Measurements from ENCODE around the gene CRTC1.

CRTC1 gene

DNA sequence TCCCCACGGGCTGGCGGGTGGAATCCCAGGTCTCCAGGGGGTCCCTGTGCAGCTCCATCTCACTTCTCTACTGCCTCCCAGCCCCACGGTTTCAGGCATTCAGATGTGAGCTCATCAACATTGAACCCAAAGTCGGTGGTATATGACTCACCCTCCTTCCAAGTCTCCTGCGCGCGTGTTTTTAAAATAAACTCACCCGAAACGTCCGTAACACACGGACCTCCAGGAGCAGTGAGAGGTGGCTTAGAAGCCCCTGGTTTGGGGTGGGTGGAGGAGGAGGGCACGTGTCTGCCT, 14.0 kb upstream of the CRTC1 start:
- no peak overlapping the region for H3K9ac ChIP-seq (ENCODE audit: low read depth in 1 of 2, low read length in 2 of 2)
- H3K4me1 ChIP-seq (ENCODE audit: control insufficient read depth in 2 of 2, insufficient read depth in 2 of 2, low read length in 2 of 2), result no peaks in the 10 kb centered on the region
- no peak overlapping the region for H3K4me3 ChIP-seq (ENCODE audit: low read length in 2 of 2)
- no peak overlapping the region for H3K27ac ChIP-seq (ENCODE audit: low read depth in 2 of 2, low read length in 2 of 2)
- no peaks in the 10 kb centered on the region for H3K9me3 ChIP-seq (ENCODE audit: control insufficient read depth in 2 of 2, low read length in 2 of 2)
- H3K27me3 ChIP-seq (ENCODE audit: control insufficient read depth in 2 of 2, insufficient read depth in 2 of 2, low read length in 2 of 2), result no peaks in the 10 kb centered on the region
- peaks cover 6 to 12% of the 10 kb centered on the region in 2 donors for H3K36me3 ChIP-seq (ENCODE audit: control insufficient read depth in 2 of 2, insufficient read depth in 2 of 2, low read length in 2 of 2)

DNA sequence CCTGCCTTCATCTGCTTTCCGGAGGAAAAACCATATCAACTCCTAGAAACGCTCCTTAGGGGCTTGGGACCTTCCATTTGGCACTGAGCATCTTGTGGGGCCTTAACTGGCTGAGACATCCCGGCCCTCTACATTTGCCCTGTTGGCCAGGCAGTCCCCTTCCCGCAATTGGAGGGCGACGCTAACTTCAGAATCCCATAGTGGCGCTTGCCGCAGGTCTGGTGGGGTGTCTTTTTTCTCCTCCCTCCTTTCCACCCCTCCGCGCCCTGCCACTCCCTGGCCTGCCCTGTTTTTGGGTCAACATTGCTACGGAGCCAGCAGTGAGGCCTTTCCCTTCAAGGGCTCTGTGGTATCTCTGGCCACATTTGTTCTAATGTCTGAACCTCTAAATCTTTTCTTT, 13.6 kb upstream of the CRTC1 start:
- Histone ChIP-seq H3K4me1 (ENCODE audit: control insufficient read depth in 2 of 2, insufficient read depth in 2 of 2, low read length in 2 of 2) (no peaks in the 10 kb centered on the region), H3K9me3 (ENCODE audit: control insufficient read depth in 2 of 2, low read length in 2 of 2) (no peaks in the 10 kb centered on the region), H3K9ac (ENCODE audit: low read depth in 1 of 2, low read length in 2 of 2) (no peak overlapping the region), H3K4me3 (ENCODE audit: low read length in 2 of 2) (no peak overlapping the region), H3K36me3 (ENCODE audit: control insufficient read depth in 2 of 2, insufficient read depth in 2 of 2, low read length in 2 of 2) (peaks cover 6 to 12% of the 10 kb centered on the region in 2 donors), H3K27me3 (ENCODE audit: control insufficient read depth in 2 of 2, insufficient read depth in 2 of 2, low read length in 2 of 2) (no peaks in the 10 kb centered on the region), H3K27ac (ENCODE audit: low read depth in 2 of 2, low read length in 2 of 2) (no peak overlapping the region)

DNA sequence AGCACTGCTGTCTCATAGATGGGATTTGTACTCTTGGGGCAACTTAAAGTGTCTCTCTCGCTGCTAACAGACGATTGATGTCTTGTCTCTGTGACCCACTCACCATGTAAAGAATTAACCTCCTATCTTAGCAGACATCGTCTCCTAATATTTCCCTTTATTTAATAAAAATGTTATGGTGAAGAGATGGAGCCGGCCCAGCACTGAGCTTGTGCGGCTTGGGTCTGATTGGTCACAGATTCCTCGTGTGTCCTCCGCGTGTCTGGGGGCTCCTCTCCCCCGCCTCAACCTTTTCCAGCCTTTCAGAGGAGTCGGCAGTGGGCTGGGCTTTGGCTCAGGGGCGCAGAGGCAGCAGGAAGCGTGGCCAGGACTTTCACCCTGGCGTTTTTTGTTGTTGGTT, 13.2 kb upstream of the CRTC1 start:
- no peaks in the 10 kb centered on the region for H3K4me1 ChIP-seq (ENCODE audit: control insufficient read depth in 2 of 2, insufficient read depth in 2 of 2, low read length in 2 of 2)
- no peaks in the 10 kb centered on the region for H3K9me3 ChIP-seq (ENCODE audit: control insufficient read depth in 2 of 2, low read length in 2 of 2)
- no peak overlapping the region for H3K27ac ChIP-seq (ENCODE audit: low read depth in 2 of 2, low read length in 2 of 2)
- H3K27me3 ChIP-seq (ENCODE audit: control insufficient read depth in 2 of 2, insufficient read depth in 2 of 2, low read length in 2 of 2), result no peaks in the 10 kb centered on the region
- H3K9ac ChIP-seq (ENCODE audit: low read depth in 1 of 2, low read length in 2 of 2), result no peak overlapping the region
- H3K36me3 ChIP-seq (ENCODE audit: control insufficient read depth in 2 of 2, insufficient read depth in 2 of 2, low read length in 2 of 2), result peaks cover 6 to 12% of the 10 kb centered on the region in 2 donors
- no peak overlapping the region for H3K4me3 ChIP-seq (ENCODE audit: low read length in 2 of 2)

DNA sequence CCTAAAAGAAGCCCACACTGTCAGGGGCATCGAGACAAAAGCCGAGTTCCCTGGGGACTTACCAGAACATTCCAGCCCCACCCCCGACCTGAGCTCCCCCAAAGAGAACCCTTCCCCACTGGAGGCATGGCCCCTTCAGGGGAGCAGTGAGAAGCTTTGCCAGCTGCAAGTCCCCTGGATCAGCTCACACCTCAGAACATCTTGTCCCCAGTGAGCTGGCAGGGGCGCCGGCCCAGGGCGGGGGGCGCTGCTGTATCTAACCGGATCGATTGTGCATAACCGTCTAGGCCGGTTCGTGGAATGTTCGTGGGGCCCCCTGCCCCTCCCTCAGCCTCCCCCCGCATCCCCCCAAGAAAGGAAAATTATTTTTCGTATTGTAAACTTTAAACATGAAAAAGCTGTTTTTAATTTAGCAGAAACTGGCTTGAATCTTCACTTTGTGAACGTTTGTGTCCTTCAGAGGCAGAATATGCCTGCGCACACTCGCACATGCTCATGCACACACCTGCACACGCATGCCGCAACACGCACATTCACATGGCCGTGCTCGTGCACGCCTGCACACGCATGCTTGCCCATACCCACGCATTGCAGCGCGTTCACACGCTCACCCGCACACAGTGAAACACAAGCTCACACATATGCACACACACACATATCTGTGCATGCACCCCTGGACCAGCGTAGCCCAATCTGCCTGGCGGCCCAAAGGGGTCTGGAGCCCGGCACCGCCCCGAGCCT, 12.0 kb upstream of the CRTC1 start:
- Histone ChIP-seq H3K4me1 (ENCODE audit: control insufficient read depth in 2 of 2, insufficient read depth in 2 of 2, low read length in 2 of 2) (no peaks in the 10 kb centered on the region), H3K9ac (ENCODE audit: low read depth in 1 of 2, low read length in 2 of 2) (no peak overlapping the region), H3K27ac (ENCODE audit: low read depth in 2 of 2, low read length in 2 of 2) (no peak overlapping the region), H3K4me3 (ENCODE audit: low read length in 2 of 2) (no peak overlapping the region), H3K9me3 (ENCODE audit: control insufficient read depth in 2 of 2, low read length in 2 of 2) (no peaks in the 10 kb centered on the region), H3K36me3 (ENCODE audit: control insufficient read depth in 2 of 2, insufficient read depth in 2 of 2, low read length in 2 of 2) (peaks cover 6 to 12% of the 10 kb centered on the region in 2 donors), H3K27me3 (ENCODE audit: control insufficient read depth in 2 of 2, insufficient read depth in 2 of 2, low read length in 2 of 2) (no peaks in the 10 kb centered on the region)

DNA sequence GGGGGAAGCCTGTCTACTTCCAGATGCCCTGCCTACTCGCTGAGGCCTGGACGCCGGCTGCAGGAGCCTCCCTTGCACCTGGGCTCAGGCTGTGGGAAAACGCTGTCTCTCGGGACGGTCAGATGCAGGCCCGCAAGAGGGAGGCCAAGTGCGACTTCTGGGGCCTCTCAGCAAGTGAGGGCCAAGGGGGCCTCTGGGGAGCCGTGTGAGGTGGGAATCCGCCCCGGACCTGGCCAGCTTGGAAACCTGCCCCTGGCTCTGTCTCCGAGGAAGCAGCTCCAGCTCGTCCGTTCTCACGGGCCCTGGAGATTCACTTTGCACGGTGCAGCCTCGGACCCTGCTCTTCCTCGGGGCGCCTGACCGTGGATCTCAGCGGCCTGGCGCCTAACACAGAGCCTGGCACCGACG, 11.4 kb upstream of the CRTC1 start:
- Histone ChIP-seq H3K27me3 (ENCODE audit: control insufficient read depth in 2 of 2, insufficient read depth in 2 of 2, low read length in 2 of 2) (no peaks in the 10 kb centered on the region), H3K4me3 (ENCODE audit: low read length in 2 of 2) (no peak overlapping the region), H3K9ac (ENCODE audit: low read depth in 1 of 2, low read length in 2 of 2) (no peak overlapping the region), H3K27ac (ENCODE audit: low read depth in 2 of 2, low read length in 2 of 2) (no peak overlapping the region), H3K9me3 (ENCODE audit: control insufficient read depth in 2 of 2, low read length in 2 of 2) (no peaks in the 10 kb centered on the region), H3K4me1 (ENCODE audit: control insufficient read depth in 2 of 2, insufficient read depth in 2 of 2, low read length in 2 of 2) (no peaks in the 10 kb centered on the region), H3K36me3 (ENCODE audit: control insufficient read depth in 2 of 2, insufficient read depth in 2 of 2, low read length in 2 of 2) (peaks cover 6 to 12% of the 10 kb centered on the region in 2 donors)

DNA sequence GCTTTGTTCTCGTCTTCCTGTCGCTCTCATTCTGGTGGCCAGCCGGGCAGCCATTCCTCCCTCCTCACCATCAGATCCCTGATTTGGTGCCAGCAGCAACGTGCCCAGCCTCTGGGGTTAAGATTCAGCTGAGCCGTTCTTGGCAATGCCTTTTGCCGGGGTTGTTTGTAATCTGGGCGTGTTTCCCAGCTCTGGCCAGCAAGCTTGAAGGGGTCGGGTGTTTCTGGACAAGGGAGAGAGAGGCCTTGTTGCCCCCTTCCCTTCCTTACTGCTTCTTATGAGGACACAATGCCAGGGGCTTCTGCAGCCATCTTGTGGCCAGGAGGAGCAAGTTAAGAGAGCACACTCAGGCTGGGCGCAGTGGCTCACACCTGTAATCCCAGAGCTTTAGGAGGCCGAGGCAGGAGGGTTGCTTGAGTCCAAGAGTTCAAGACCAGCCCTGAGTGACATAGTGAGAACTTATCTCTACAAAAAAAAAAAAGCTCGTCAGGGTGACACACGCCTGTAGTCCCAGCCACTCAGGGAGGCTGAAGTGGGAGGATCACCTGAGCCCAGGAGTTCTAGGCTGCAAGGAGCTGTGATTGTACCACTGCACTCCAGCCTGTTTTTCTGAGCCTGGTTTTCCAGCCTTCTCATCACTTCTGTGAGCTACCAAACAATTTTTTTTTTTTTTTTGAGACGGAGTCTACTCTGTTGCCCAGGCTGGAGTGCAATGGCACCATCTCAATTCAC, 10.7 kb upstream of the CRTC1 start:
- Histone ChIP-seq H3K27me3 (ENCODE audit: control insufficient read depth in 2 of 2, insufficient read depth in 2 of 2, low read length in 2 of 2) (peaks cover 0 to 3% of the 10 kb centered on the region in 2 donors), H3K27ac (ENCODE audit: low read depth in 2 of 2, low read length in 2 of 2) (no peak overlapping the region), H3K36me3 (ENCODE audit: control insufficient read depth in 2 of 2, insufficient read depth in 2 of 2, low read length in 2 of 2) (peaks cover 6 to 9% of the 10 kb centered on the region in 2 donors), H3K9ac (ENCODE audit: low read depth in 1 of 2, low read length in 2 of 2) (no peak overlapping the region), H3K9me3 (ENCODE audit: control insufficient read depth in 2 of 2, low read length in 2 of 2) (no peaks in the 10 kb centered on the region), H3K4me1 (ENCODE audit: control insufficient read depth in 2 of 2, insufficient read depth in 2 of 2, low read length in 2 of 2) (peaks cover 0 to under 1% of the 10 kb centered on the region in 2 donors), H3K4me3 (ENCODE audit: low read length in 2 of 2) (no peak overlapping the region)

DNA sequence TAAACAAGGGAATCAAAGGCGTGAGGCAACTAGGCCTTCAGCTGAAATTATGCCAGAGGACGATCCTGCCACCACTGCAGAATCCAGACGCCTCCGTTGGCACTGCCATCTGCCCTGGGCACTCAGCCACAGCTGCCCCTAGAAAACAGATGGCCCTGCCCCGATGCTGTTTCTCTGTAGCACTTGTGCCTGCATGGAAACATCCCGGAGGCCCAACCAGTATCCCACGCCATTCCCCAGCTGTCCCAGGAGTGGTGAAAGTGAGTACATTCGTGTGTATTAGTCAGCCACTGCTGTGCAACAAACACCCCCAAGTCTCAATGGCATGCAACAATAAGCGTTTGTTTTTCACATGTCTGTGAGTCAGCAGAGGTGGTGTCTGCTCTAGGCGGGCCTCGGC, 8.9 kb upstream of the CRTC1 start:
- Histone ChIP-seq H3K36me3 (ENCODE audit: control insufficient read depth in 2 of 2, insufficient read depth in 2 of 2, low read length in 2 of 2) (no peaks in the 10 kb centered on the region), H3K4me1 (ENCODE audit: control insufficient read depth in 2 of 2, insufficient read depth in 2 of 2, low read length in 2 of 2) (peaks cover 0 to 5% of the 10 kb centered on the region in 2 donors), H3K9ac (ENCODE audit: low read depth in 1 of 2, low read length in 2 of 2) (no peak overlapping the region), H3K27ac (ENCODE audit: low read depth in 2 of 2, low read length in 2 of 2) (no peak overlapping the region), H3K9me3 (ENCODE audit: control insufficient read depth in 2 of 2, low read length in 2 of 2) (no peaks in the 10 kb centered on the region), H3K4me3 (ENCODE audit: low read length in 2 of 2) (no peak overlapping the region), H3K27me3 (ENCODE audit: control insufficient read depth in 2 of 2, insufficient read depth in 2 of 2, low read length in 2 of 2) (peaks cover 0 to 3% of the 10 kb centered on the region in 2 donors)

DNA sequence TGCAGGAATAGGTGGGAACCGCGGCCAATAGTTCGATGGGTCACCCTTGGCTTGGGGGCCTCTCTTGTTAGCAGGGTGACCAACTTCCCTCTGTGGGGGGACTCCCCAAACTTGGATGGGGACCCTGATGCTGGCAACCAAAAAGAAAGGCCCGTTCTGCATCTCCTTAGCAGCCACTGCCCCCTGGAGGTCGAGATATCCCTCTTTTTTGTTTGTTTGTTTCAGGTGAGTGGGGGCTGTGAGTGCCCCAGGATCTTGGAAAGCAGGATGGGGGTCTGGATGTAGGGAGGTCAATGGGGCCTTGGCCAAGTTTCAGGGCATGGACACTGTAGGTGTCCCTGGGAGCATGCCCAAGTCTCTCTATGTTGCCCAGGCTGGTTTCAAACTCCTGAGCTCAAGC, 7.7 kb upstream of the CRTC1 start:
- peaks cover 0 to 5% of the 10 kb centered on the region in 2 donors for H3K4me1 ChIP-seq (ENCODE audit: control insufficient read depth in 2 of 2, insufficient read depth in 2 of 2, low read length in 2 of 2)
- no peaks in the 10 kb centered on the region for H3K9me3 ChIP-seq (ENCODE audit: control insufficient read depth in 2 of 2, low read length in 2 of 2)
- peaks cover 0 to 3% of the 10 kb centered on the region in 2 donors for H3K27me3 ChIP-seq (ENCODE audit: control insufficient read depth in 2 of 2, insufficient read depth in 2 of 2, low read length in 2 of 2)
- no peak overlapping the region for H3K27ac ChIP-seq (ENCODE audit: low read depth in 2 of 2, low read length in 2 of 2)
- H3K4me3 ChIP-seq (ENCODE audit: low read length in 2 of 2), result no peak overlapping the region
- no peak overlapping the region for H3K9ac ChIP-seq (ENCODE audit: low read depth in 1 of 2, low read length in 2 of 2)
- H3K36me3 ChIP-seq (ENCODE audit: control insufficient read depth in 2 of 2, insufficient read depth in 2 of 2, low read length in 2 of 2), result no peaks in the 10 kb centered on the region

DNA sequence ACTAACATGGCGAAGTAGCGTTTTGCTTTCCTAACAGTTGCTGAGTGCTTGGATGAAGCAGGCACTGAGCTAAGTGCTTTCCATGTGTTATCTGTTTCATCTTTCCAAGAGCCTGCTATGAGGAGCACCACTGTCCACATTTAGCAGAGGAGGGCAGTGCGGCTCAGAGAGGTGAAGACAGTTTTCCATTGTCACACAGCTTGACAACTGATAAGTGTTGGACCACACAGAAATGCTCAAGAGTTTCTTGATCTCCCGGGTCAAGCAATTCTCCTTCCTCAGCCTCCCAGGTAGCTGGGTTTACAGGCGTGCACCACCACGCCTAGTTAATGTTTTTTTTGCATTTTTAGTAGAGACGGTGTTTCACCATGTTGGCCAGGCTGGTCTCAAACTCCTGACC, 6.8 kb upstream of the CRTC1 start:
- H3K9me3 ChIP-seq (ENCODE audit: control insufficient read depth in 2 of 2, low read length in 2 of 2), result no peaks in the 10 kb centered on the region
- H3K27ac ChIP-seq (ENCODE audit: low read depth in 2 of 2, low read length in 2 of 2), result no peak overlapping the region
- no peak overlapping the region for H3K9ac ChIP-seq (ENCODE audit: low read depth in 1 of 2, low read length in 2 of 2)
- no peak overlapping the region for H3K4me3 ChIP-seq (ENCODE audit: low read length in 2 of 2)
- H3K4me1 ChIP-seq (ENCODE audit: control insufficient read depth in 2 of 2, insufficient read depth in 2 of 2, low read length in 2 of 2), result peaks cover 0 to 5% of the 10 kb centered on the region in 2 donors
- no peaks in the 10 kb centered on the region for H3K36me3 ChIP-seq (ENCODE audit: control insufficient read depth in 2 of 2, insufficient read depth in 2 of 2, low read length in 2 of 2)
- H3K27me3 ChIP-seq (ENCODE audit: control insufficient read depth in 2 of 2, insufficient read depth in 2 of 2, low read length in 2 of 2), result peaks cover 0 to 3% of the 10 kb centered on the region in 2 donors

DNA sequence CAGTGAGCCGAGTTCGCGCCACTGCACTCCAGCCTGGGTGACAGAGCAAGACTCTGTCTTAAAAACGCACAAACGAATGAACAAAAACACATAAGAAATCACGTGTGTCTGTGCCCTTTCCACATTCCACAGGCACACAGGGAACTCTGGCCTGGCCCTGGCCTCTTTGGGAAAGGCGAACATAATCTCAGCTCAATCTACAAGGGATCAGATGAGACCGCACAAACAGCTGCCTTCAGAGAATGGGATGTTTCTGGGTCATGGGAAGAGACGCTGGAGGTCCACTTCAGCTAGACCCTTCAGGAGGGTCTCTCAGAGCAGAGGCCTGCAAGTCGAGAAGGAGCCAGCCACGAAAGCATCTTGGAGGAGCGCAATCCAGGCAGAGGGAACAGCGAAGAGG, 6.3 kb upstream of the CRTC1 start:
- Histone ChIP-seq H3K9ac (ENCODE audit: low read depth in 1 of 2, low read length in 2 of 2) (no peak overlapping the region), H3K27ac (ENCODE audit: low read depth in 2 of 2, low read length in 2 of 2) (no peak overlapping the region), H3K27me3 (ENCODE audit: control insufficient read depth in 2 of 2, insufficient read depth in 2 of 2, low read length in 2 of 2) (peaks cover 0 to 3% of the 10 kb centered on the region in 2 donors), H3K4me3 (ENCODE audit: low read length in 2 of 2) (no peak overlapping the region), H3K36me3 (ENCODE audit: control insufficient read depth in 2 of 2, insufficient read depth in 2 of 2, low read length in 2 of 2) (no peaks in the 10 kb centered on the region), H3K4me1 (ENCODE audit: control insufficient read depth in 2 of 2, insufficient read depth in 2 of 2, low read length in 2 of 2) (peaks cover 0 to 5% of the 10 kb centered on the region in 2 donors), H3K9me3 (ENCODE audit: control insufficient read depth in 2 of 2, low read length in 2 of 2) (no peaks in the 10 kb centered on the region)

Measured in mucosa of rectum (tissue), 2 donors.